AG09319 (cell line): ENCODE data around the gene KCNN1.

Experiments used
- DNase-seq: peaks from one replicate; pipeline ENCODE4 v3.0.0-alpha.2; 2010; ENCODE audit warnings: low read depth; ENCODE audit errors: extremely low read depth
- TF ChIP-seq, protein P1 (sequence below): IDR thresholded peaks from 2 replicates; pipeline ENCODE4 v1.5.1; 2011; ENCODE audit warnings: low read depth, mild to moderate bottlenecking, inconsistent platforms, low read length, moderate library complexity

Gene KCNN1

DNA sequence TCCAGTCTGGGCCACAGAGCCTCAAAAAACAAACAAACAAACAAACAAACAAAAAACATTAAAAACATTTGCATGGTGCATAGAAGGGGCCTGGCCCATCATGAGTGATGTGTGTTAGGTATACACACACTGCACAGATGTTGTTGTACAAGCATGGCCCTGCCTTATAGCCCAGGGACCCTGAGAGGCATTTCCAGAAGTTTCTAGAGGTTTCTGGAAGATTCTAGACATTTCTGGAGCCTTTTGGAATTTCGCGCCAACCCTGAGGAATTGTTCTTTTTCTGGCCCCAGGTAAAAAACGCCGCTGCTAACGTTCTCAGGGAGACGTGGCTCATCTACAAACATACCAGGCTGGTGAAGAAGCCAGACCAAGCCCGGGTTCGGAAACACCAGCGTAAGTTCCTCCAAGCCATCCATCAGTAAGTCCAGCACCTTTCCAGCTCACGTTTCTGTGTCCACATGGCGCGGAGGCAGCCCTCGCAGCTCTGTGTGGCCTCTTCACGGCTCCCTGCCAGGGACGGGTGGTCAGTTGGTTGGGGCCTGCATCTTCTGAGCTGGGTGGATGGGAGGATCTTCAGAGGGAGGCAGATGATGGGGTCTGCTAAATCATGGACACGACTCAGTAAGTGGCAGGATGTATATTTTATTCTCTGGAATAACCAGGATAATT is 22.7 kb downstream of the KCNN1 start:
- no peak for DNase-seq
- TF ChIP-seq, protein P1, sequence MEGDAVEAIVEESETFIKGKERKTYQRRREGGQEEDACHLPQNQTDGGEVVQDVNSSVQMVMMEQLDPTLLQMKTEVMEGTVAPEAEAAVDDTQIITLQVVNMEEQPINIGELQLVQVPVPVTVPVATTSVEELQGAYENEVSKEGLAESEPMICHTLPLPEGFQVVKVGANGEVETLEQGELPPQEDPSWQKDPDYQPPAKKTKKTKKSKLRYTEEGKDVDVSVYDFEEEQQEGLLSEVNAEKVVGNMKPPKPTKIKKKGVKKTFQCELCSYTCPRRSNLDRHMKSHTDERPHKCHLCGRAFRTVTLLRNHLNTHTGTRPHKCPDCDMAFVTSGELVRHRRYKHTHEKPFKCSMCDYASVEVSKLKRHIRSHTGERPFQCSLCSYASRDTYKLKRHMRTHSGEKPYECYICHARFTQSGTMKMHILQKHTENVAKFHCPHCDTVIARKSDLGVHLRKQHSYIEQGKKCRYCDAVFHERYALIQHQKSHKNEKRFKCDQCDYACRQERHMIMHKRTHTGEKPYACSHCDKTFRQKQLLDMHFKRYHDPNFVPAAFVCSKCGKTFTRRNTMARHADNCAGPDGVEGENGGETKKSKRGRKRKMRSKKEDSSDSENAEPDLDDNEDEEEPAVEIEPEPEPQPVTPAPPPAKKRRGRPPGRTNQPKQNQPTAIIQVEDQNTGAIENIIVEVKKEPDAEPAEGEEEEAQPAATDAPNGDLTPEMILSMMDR = no peak

DNA sequence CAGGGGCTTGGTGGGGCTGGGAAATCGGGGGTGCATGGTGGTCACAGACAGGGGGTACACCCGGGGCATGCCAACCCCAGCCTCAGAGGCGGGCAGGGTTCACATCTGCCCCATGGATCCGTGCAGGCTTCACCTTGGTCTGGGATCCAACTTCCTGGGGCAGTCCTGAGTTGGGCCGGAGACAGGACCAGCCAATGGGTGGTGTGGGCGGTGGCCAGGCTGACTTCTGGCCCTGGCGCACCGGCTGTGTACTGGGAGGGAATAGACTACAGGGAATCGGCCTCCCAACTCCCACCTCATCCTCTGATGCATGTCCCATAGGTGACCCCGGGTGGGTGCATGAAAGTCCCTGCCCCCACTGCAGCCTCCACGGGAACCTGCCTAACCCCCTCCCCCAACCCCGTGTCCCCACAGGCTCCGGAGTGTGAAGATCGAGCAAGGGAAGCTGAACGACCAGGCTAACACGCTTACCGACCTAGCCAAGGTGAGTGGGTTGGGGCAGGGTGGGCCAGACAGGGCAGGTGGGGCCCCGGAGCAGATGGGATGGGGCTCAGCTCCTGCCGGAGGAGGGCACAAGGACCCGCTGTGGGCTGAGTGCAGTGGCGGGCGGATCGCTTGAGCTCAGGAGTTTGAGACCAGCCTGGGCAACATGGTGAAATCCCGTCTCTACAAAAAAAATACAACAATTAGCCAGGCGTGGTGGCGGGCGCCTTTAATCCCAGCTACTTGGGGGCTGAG is 26.3 kb downstream of the KCNN1 start:
- TF ChIP-seq, protein P1 = no peak

DNA sequence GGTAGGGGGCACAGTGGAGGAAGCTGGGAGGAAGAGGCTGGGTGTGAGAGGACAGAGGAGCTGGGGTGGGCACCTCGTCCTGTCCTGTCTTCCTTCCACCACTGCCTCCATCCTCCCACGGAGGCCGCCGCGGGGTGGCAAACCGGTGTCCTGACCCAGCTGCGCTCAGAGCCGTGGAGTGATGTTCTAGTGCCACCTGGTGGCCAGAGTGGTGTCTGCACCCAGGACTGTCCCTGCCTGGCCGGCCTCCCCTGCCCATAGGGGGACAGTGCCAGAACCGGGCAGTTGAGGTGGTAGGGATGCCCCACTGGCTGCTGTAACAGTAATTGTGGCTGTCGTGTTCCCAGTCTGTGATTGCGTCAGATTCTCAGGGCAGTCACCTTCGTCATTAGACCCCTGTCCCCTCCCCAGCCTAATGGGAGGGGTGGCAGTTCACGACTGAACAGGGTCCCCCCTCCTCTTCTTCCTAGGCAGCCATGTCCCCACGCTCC is 30.0 kb downstream of the KCNN1 start:
- DNase-seq = no peak
- TF ChIP-seq, protein P1 = peak; percentile 93

More for the DNA sequence above, 26.3 kb downstream of the KCNN1 start:
- DNase-seq = no peak

DNA sequence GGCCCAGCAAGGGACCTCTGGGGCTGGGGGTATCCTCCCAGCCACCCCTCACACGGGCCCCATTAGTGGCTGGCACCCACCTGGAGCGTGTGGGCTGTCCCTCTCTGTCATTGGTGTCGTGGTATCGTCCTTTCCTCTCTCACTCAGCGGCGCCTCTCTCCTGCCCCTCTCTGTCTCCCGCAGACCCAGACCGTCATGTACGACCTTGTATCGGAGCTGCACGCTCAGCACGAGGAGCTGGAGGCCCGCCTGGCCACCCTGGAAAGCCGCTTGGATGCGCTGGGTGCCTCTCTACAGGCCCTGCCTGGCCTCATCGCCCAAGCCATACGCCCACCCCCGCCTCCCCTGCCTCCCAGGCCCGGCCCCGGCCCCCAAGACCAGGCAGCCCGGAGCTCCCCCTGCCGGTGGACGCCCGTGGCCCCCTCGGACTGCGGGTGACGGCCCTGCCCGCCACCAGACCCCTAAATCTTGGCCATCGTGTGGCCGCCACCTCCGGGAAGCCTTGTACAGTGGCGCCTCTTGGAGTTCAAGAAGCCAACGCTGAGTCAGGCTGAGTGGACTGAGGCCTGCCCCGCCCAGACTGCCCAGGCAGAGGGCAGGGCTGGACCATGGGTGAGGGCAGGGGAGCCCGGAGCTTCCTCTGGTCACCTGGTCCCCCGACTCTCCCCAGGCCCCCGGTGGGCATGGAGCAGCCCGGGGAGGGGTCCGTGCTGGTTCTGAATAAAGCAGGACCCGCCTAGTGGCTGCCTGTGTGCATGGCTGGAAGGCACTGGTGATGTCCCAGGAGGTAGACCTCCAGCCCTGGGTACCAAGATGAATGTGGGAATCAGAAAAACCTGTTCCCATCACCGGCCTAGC is 31.3 kb downstream of the KCNN1 start:
- DNase-seq = no peak
- TF ChIP-seq, protein P1 = no peak; the same call in none of the 2 replicates

DNA sequence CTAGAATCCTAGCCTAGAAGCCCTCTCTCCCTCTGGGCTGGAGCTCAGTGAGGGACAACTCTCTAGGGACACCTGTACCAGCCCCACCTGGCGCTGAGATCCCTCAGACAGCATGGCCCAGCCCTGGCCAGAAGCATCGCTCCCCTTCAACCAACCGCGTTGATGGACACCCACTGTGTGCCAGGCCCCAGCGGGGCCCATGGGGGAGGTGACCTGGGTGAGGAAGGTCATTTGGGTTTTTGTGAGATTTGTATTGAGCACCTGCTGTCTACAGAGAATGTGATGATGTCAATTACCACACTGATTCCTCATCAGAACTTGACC is 31.9 kb downstream of the KCNN1 start:
- TF ChIP-seq, protein P1 = no peak
- no peak for DNase-seq

DNA sequence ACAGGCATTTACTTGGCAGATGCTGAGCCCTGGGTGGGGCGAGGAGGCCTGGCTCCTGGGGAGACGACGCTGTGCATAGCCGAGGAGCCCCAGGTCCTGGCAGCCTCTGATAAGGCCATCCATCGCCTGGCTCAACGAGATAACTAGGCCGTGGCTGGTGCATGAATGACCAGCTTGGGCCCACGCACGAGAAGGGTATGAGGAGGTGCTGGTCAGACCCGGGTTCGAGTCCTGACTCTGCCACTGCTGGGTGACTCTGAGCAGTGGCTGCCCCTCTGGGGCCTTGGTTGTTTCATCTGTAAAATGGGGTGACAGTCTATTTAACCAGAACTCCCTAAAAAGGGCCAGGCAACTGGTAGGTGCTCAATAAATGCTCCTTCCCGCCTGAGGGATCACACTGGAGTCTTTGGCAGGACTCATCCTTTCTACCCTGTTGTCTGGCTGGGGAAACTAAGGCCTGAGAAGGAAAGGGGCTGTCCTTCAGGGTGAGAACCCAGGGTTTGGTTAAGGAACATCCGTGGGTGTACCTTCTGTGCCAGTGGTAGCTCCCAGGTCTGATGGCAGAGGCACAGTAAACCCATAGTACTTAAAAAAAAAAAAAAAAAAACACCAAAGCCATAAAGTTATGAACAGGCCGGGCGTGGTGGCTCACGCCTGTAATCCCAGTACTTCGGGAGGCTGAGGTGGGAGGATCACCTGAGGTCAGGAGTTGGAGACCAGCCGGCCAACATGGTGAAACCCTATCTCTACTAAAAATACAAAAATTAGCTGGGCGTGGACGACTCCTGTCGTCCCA is 33.0 kb downstream of the KCNN1 start:
- DNase-seq = no peak
- TF ChIP-seq, protein P1 = no peak
